GM18498 (cell line): Measurements from ENCODE around the gene MS4A8.
A peak's percentile ranks its signal among the peaks of the same experiment; 100 is the strongest.
"Not testable (repeated sequence)": the region's sequence is repeated elsewhere in the genome, so short reads cannot be mapped to it uniquely, and the experiment has no call there.

Experiments used
- ATAC-seq: cut with Tn5 transposase; IDR thresholded peaks from one replicate; pipeline ENCODE4 v1.9.1; 2021; ENCODE audit warnings: mild to moderate bottlenecking, moderate library complexity; ENCODE audit not compliant: unreplicated experiment

MS4A8 gene, protein sequence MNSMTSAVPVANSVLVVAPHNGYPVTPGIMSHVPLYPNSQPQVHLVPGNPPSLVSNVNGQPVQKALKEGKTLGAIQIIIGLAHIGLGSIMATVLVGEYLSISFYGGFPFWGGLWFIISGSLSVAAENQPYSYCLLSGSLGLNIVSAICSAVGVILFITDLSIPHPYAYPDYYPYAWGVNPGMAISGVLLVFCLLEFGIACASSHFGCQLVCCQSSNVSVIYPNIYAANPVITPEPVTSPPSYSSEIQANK

DNA sequence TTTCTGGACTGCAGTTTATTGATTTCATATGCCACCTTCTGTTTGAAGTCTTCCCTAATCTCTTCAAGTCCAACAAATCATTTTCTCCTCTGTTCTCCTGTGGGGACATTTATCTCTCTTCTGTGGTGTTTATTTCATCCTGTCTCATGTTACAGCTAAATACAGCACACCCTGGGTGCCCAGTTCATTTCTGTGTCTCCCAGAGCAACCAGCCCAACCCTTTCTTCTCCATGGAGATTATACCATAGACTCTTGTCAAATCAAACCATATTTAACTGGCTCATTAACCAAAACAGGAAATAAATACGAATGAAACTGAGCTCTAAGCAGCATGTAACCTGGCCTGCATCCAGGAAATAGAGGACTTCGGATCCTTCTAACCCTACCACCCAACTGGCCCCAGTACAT lies at the start of gene MS4A8:
TSS of gene MS4A8 (plus strand) at position 329 of the 408 bp plus-strand sequence. CDS start 1,249 bp downstream, outside the sequence.
- ATAC-seq: no peak

DNA sequence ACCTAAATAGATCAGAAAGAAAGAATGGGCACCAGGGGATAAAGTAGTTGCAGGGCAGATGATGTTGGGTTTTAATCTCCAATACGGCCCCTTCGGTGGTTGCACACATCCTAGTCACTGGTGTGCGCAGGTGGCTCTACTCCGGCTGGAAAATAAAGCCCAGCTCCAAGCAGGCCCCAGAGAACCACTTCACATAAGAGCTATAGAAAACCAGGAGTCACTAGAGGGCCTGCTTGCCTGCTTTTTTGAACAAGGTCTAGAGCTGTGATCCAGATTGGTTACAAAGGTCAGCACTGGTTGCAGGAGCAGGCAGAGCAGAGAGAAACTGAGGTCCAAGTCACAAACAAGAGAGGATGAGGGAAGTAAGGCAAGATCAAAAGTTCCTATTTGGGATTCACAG lies 41.5 kb upstream of the MS4A8 start:
- ATAC-seq: no peak

DNA sequence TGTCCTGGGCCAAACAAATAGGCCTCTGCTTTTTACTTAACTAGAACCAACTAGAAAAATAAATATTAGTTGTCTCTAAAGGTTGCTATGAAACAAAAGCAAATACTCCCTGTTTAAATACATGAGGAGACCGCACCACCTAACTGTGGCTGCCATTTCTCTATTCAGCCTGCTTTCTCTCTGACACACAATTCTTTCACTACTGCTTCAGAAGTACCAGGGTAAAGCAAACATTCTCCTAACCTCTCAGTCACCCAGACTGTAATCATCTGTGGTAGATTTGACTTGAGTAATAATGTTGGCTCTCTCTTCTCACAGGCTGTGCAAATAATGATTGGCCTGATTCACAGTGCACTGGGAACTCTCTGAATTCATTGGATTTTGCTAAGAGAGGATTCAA lies 41.0 kb upstream of the MS4A8 start:
- no peak for ATAC-seq

DNA sequence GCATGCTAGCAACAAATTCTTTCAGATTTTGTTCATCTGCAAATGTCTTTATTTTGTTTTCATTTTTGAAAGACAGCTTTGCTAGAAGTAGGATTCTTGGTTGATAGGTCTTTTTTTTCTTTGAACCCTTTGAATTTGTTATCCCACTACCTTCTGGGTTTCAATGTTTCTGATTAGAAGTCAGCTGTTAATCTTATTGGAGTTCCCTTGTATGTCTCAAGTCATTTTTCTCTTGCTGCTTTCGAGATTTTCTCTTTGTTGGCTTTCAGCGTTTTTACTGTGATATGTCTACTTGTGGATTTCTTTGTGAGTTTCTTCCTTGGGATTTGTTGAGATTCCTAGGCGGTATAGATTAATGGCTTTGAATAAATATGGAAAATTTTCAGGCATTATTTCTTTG lies 27.2 kb upstream of the MS4A8 start:
- no peak for ATAC-seq

DNA sequence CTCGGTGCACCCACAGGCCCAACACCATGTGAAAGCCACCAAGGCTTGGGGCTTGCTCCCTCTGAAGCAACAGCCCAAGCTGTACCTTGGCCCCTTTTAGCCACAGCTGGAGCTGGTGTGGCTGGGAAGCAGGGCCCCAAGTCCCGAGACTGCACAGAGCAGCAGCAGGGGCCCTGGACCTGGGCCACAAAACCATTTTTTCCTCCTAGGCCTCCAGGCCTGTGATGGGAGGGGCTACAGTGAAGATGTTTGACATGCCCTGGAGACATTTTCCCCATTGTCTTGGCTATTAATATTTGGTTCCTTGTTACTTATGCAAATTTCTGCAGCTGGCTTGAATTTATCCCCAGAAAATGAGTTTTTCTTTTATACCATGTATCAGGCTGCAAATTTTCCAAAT lies 21.2 kb upstream of the MS4A8 start:
- ATAC-seq: not testable (repeated sequence)

DNA sequence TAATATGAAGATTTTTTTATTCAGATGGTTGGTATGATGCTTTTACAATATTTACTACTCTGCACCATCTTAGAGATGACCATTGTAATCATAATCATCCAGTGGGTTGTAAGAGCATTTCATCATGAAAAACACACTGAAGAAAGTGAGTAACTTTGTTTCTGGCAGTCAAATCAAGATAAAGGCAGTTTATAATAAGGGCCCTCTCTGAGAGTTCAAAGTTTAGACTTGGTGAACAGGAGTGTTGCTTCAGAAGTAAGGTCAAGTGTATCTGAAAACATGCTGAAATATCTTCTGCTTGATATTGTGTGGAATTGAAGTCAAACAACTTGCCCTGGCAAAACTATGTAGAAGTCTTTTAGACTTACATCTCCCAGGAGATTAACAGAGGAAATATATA lies 19.5 kb upstream of the MS4A8 start:
- no peak for ATAC-seq

DNA sequence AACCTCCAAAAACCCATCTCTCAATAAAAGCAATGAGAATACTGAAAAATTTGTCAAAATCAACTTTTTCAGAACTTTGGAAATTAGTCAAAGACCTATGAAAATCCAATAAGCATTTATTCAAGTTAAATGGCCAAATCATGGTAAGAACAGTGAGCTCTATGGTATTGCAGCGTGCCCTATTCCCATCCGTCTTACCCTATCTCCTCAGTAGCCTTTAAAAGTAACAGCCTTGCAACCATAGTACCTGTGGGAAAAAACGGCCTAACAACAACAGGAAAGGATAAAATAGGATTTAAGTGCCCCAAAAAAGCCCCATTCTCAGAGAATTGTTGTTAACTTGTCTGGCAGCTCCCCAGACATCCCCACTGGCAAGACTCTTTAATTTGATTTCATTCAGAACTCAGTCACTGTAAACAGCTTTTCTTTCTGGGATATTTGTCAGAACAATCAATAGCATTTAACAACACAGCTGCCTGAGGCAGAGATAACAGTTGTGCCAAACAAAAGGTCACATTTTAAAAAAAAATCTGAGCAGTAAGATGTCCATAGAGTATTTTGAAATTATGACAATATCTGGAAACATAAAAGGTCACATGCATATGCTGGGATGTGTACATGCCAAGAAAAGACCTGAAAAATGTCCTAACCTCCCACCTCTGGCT lies 18.8 kb upstream of the MS4A8 start:
- no peak for ATAC-seq

DNA sequence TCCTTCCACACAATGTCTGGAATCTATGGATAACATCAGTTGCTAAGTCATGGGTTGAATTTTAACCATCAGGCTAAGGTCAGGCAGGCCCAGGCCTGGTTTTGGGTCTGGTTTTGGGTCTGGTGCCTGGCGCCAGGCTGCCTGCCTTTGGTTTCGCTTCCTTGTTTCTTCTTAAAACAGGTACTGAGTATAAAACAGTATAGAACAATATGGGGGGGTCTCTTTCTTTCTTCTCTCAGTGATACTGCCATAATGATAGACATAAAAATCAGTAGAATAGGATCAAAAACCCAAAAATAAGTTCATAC lies 14.9 kb upstream of the MS4A8 start:
- peak; percentile 41 for ATAC-seq

DNA sequence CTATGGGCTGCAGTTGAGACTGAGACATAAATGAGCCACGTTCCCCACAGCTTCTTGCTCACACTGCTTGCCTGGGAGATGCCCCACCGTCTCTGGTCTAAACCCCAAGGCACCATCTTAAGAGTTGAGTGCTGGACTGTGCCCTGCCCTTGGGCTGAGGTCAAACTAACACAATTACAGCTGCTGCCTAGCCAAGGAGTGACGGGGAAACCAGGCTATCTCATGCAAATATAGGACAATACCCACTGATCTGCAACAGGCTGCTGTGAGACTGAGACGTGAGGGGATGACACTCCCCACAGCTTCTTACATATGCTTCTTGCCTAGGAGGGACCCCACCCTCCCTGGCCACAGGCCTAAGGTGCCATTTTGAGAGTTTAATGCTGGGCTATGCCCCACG lies 7.8 kb upstream of the MS4A8 start:
- no peak for ATAC-seq

DNA sequence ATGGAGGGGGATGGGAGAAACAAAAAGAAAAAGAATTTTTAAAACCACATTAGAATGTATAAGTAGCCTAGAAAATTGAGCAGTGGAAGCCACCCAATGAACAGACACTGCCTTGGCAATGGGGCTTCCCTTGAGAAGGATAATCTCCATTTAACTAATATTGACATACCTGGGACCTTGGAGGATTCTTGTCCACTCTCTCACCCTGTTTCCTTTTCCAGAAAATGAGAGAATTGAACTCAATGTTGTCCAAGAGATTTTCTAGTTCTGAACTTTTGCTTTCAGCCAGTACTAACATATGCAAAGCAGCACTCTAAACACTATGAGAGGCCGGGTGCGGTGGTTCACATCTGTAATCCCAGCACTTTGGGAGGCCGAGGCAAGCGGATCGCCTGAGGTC lies 524 bp downstream of the MS4A8 start:
- no peak for ATAC-seq

DNA sequence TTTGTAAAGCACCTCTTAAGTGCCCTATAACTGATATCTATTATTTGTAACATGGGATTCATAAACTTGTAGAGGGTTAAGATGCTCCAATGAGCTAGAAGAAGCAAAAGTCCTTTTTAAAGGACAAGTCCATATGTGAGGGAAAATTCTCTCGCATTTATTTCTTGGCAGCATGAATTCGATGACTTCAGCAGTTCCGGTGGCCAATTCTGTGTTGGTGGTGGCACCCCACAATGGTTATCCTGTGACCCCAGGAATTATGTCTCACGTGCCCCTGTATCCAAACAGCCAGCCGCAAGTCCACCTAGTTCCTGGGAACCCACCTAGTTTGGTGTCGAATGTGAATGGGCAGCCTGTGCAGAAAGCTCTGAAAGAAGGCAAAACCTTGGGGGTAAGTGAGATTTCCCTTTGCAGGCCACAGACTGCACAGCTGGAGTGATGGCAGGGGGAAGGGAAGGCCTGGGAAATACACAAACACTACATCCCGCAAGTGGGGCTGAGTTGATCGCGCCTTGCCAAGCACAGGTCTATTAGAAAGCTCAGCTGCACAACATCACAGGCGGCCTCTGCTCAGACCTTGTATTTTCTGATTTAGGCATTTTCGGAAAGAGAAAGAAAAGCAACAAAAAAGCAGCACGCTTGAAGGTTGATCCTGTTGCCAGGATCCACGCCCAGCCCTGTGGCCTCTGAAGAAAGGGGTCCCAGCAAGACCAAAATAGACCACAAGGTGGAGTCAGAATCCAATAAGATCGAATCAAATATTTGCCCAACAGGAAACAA lies 1.5 kb downstream of the MS4A8 start:
- ATAC-seq: no peak

DNA sequence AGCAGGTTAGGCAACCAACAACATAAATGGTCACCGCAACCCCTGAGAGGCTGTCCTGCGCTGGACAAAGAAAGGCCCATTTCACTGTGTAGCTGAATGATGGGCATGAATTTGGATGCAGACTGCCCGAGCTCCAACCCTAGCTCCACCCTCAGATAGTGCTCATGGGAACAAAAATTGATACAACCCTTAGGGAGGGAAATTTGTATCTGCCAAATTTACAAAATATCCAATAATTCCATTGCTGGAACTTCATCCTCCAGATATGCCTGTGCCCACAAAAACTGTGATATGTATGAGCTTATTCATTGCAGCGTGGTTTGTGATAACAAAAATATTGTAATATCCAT lies 2.0 kb downstream of the MS4A8 start:
- no peak for ATAC-seq

DNA sequence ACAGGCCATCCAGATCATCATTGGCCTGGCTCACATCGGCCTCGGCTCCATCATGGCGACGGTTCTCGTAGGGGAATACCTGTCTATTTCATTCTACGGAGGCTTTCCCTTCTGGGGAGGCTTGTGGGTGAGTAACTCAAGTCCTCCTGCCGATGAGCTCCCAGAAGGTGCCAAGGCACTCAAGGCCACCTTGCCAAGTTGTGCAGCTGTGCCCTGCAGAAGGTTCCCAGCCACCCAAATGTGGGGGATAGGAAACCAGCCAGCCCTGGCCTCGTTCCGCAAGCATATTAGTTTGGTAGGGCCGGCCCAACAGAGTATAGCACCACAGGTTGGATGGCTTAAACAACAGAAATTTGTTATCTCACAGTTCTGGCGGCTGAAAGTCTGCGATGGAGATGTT lies 4.0 kb downstream of the MS4A8 start:
- no peak for ATAC-seq

DNA sequence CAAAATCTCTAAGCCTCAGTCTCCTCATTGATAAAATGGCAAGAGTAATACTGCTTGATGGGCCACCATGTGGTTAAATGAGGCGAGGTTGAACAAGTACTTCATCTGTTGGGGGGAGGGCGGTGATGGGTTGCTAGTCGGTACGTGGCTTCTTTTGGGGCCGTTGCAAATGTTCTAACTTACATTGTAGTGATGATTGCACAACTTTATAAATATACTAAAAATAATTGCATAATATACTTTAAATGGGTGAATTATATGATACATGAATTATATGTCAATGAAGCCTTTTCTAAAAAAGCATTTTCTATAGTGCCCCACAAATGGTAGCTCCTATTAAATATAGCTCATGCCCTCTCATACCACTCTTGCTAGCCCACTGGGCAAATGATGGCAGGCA lies 6.5 kb downstream of the MS4A8 start:
- no peak for ATAC-seq

DNA sequence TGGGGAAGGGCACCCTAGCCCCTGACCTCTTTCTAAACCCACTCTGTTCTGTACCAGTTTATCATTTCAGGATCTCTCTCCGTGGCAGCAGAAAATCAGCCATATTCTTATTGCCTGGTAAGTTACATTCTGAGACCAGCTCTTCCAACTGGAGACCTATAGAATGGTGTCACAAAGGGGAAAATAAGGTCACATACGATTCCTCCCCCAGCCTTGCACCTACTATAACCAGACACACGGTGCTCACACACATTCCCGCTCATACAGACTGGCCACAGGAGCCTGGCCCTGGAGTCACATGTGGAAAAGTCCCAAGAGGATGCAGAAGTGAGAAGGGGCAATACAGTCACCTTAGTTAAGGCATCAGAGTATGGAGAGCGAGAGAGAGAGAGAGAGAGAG lies 7.5 kb downstream of the MS4A8 start:
- no peak for ATAC-seq

DNA sequence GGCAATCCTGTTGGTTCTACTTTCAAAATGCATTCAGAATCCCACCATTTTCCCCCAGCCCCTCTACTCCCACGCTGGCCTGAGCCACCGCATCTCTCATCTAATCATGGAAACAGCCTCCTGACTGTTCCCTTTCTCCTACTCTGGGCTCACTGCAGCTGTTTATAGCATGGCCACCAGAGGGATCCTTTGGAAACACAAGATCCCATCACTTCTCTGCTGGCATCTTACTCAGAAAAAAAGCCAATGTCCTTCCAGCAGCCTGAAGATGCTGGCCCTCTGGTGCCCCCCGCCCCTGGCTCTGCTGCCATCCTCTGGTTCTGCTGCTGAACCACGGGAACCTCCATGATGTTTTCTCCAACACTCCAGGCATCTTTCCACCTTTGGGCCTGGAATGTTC lies 11.1 kb downstream of the MS4A8 start:
- ATAC-seq: no peak

DNA sequence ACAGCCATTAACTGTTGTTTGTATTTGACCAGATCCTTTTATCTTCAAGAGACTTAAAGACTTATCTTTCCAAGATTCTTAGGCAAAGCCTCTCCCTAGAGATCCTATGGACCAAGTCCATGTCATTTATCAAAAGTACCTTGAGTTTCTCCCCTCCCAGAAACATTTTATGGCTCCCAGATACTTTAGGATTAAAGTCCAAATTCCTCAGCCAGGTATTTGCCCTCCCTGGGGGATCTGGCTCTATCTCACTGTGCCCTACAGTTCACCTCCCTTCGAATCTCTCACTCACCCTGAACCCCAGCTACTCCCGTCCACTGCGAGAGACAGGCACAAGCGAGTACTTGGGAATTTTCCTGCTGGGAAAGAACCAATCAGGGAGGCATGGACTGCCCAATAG lies 11.9 kb downstream of the MS4A8 start:
- no peak for ATAC-seq

DNA sequence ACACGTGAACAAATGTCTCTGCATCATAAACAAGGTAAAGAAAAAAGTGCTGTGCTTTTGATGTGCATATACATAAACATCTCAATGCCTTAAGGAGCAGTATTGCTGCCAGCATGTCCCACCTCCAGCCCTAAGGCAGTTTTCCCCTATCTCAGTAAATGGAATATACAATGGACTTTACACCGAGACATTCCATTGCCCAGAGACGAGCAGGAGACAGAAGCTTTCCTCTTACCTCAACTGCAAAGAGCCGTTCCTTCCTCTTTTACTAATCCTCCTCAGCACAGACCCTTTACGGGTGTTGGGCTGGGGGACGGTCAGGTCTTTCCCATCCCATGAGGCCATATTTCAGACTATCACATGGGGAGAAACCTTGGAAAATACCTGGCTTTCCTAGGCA lies 14.0 kb downstream of the MS4A8 start:
- ATAC-seq: not testable (repeated sequence)

DNA sequence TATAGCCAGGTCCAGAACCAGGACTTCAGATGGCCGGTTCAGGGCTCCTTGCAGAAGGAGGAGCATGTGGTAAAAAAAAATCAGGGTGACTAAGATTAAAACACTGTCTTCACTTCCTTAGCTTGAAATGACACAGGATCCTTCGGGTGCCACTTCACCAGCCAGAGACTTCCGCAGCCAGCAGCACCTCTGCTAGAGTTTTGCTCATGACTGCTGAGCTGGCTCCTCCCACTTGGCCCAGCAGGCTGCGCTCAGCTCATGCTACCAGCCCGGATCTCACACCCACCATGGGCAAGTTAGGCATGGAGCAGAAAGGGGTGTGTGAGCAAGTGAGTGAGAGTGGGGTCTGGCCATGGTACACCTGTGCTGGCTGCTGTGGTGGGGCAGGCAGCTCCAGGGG lies 18.5 kb downstream of the MS4A8 start:
- no peak for ATAC-seq

DNA sequence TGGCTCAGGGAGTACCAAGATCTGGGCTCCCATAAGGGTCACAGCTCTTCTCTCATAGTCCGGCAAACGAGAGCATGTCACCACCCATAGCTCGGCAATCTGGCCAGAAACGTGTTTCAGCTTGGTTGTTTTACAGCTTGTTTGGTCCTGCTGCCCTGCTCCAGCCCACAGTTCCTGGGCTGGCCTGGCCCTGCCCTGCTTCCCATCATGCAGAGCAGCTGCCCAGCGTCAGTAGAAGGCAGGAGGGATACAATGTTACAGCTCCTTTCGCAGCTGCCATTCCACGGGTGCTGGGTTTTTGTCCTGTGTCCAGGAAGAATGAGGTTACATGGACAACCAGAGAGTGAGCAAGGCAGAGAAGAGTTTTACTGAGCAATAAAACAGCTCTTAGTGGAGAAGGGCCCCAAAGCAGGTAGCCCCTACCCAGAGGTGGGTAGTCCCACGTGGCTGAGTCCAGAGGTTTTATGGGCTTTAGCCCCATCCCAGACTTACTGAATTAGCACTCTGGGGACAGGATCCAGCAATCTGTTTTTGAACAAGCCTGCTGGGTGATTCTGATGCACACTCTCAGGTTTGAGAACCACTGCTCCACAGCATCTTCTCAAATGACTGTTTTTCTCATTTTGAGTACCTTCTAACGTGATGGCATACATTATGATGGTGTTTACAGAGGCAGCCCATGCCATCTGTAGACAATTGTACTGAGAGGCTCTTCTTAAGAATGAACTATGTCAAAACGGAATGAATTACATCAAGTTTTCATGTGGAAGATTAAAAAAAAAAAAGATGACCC lies 19.3 kb downstream of the MS4A8 start:
- no peak for ATAC-seq

DNA sequence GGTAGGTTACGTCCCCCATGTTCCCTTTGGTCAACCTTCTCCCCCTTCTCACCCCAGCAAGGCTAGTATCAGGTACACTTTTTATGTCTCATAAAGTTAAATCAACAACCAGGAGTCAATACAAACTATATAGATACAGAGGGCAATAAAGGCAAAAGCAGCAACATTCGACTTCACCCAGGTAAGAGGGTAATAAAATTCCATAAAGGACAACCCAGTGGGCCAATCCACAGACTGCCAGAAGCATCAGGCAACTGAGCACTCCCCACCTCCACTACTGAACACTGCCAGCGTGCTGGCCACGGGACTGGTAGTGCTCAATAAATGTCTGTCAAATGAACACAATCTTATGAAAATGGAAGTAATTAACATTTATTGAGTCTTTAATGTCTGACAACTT lies 20.0 kb downstream of the MS4A8 start:
- ATAC-seq: no peak

DNA sequence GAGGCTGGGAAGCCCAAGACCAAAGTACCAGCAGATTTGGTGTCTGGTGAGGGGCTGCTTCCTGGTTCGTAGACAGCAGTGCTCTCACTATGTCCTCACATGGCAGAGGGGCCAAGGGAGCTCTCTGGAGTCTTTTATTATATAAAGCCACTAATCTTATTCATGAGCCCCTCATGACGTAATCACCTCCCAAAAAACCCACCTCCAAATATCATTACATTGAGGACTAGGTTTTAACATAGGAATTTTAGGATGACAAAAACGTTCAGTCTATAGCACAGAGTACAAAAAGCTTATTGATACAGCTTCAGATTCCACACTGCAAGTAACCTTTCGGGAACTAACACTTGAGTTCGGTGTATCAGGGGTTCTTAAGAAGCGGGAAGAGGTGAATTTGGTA lies 21.0 kb downstream of the MS4A8 start:
- no peak for ATAC-seq
